Measurements from ENCODE around the gene TAF15. TPM values are rescaled to one million over a fixed set of nuclear protein-coding genes. Genes with fewer than 3 reads are reported as not detected.

TAF15 gene
- polyA plus RNA-seq, 1 of the 3 experiments (the other 2 are of a cell fraction): 78.0 TPM

DNA sequence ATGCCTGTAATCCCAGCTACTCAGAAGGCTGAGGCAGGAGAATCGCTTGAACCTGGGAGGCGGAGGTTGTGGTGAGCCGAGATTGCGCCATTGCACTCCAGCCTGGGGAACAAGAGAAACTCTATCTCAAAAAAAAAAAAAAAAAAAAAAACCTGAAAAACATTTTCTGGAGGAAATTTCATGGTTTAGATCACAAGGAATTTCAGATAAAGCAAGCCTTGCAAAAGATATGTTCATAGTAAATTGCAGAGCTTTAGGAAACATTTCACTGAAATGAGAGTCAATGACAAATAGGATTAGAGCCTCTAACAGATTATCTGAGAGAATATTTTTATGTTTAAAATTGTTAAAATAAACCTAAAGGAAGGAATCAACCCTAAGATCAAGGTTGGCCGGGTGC, 3.2 kb downstream of the TAF15 start:
- no peaks in the 10 kb centered on the region for H3F3A ChIP-seq (replicated peaks; ENCODE audit: insufficient read depth)
- 96% methylated on average over 5 of the region's 5 CpGs for WGBS (ENCODE audit: low lambda C conversion rate)
- H3K9me2 ChIP-seq: no peaks in the 10 kb centered on the region
- H3K4me1 ChIP-seq (ENCODE audit: control insufficient read depth in 1 of 2, insufficient read depth in 2 of 2, low read depth in 1 of 2, low read length in 1 of 2): peaks cover 6 to 23% of the 10 kb centered on the region in 2 experiments; a peak in 3 of 4 replicates
- no peak for DNase-seq
- CTCF ChIA-PET: interaction anchor here (0.8 to 13.5 kb wide), 2 partner anchors 16 to 40 kb away, joined by 3 to 809 read pairs; partner anchors contain the start of gene C17orf50
- no peak overlapping the region for H2AFZ ChIP-seq (ENCODE audit: low read depth)
- H3K4me3 ChIP-seq (ENCODE audit: low read depth in 2 of 2, low read length in 1 of 2): no peak overlapping the region
- peaks cover 82% of the 10 kb centered on the region for H3K79me2 ChIP-seq (ENCODE audit: insufficient read depth)
- no peak overlapping the region for H3K9ac ChIP-seq
- H3K27me3 ChIP-seq (ENCODE audit: insufficient read depth): no peaks in the 10 kb centered on the region
- no peak overlapping the region for H3K4me2 ChIP-seq
- POLR2A ChIA-PET: no interaction called here
- peaks cover 76% of the 10 kb centered on the region for H4K20me1 ChIP-seq (ENCODE audit: insufficient read depth)
- H3K36me3 ChIP-seq (replicated peaks in 1 of 2; ENCODE audit: control insufficient read depth in 1 of 2, insufficient read depth in 2 of 2, low read length in 1 of 2): peaks cover 12 to 16% of the 10 kb centered on the region in 2 experiments
- no peak for TF ChIP-seq JUND (IDR thresholded peaks at IDR 0.05)
- no peak overlapping the region for H3K27ac ChIP-seq (ENCODE audit: low read depth in 2 of 2, low read length in 1 of 2)
- H3K9me3 ChIP-seq: no peaks in the 10 kb centered on the region

DNA sequence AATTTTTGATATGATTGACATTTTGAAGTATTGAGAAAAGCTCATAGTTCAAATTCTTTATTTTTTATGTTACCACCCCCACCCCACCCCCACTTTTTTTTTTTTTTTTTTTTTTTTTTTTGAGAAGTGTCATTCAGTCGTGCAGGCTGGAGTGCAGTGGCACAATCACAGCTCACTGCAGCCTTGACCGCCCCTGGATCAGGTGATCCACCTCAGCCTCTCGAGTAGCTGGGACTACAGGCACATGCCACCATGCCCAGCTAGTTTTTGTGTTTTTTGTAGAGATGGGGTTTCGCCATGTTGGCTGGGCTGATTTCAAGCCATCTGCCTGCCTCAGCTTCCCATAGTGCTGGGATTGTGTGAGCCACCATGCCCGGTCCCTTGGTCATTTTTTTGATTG, 7.4 kb downstream of the TAF15 start:
- peaks cover 44 to 53% of the 10 kb centered on the region in 2 experiments for H3K36me3 ChIP-seq (replicated peaks in 1 of 2; ENCODE audit: control insufficient read depth in 1 of 2, insufficient read depth in 2 of 2, low read length in 1 of 2)
- no peak overlapping the region for H3K9ac ChIP-seq

DNA sequence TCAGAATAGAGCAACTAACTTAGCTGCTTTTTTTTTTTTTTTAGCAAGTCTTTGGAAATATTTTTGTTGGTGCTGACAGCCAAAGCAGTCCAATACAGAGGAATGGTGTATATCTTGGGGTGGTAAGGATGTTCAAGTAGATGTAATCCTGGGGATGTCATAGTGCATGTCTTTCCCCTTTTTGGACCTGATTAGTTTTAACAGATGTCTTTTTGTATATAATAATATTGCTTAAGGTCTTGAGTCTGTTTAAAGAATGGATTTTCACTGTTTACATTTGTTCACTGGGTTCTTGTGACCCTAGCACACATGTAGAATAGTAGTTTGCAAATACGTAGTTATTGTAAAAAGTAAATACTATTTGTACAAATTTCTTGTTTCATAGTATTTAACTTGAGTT, 7.9 kb downstream of the TAF15 start:
- WGBS (ENCODE audit: low lambda C conversion rate): 86% methylated on average over 1 of the region's 1 CpG
- POLR2A ChIA-PET: interaction anchor here (1.2 kb wide), 1 partner anchor 8 kb away, joined by 4 read pairs; the partner anchor contains the start of gene TAF15

More for the DNA sequence above, 7.4 kb downstream of the TAF15 start:
- no peak overlapping the region for H2AFZ ChIP-seq (ENCODE audit: low read depth)
- CTCF ChIA-PET: interaction anchor here (0.6 to 6.3 kb wide), 6 partner anchors 17 to 249 kb away, joined by 3 to 62 read pairs (median 4); no protein-coding TSS in a partner anchor
- 86% methylated on average over 5 of the region's 5 CpGs for WGBS (ENCODE audit: low lambda C conversion rate)
- no peak overlapping the region for H3K4me2 ChIP-seq
- no peaks in the 10 kb centered on the region for H3F3A ChIP-seq (replicated peaks; ENCODE audit: insufficient read depth)
- no peak overlapping the region for H3K4me3 ChIP-seq (ENCODE audit: low read depth in 2 of 2, low read length in 1 of 2)
- H3K9me3 ChIP-seq: no peaks in the 10 kb centered on the region
- H3K4me1 ChIP-seq (ENCODE audit: control insufficient read depth in 1 of 2, insufficient read depth in 2 of 2, low read depth in 1 of 2, low read length in 1 of 2): peaks cover 6 to 10% of the 10 kb centered on the region in 2 experiments; a peak in 3 of 4 replicates
- peaks cover 80% of the 10 kb centered on the region for H4K20me1 ChIP-seq (ENCODE audit: insufficient read depth)
- no peak for TF ChIP-seq RXRA (IDR thresholded peaks at IDR 0.05; ENCODE audit: borderline replicate concordance, low read depth)
- no peak for TF ChIP-seq CHD2 (IDR thresholded peaks at IDR 0.05; ENCODE audit: low read length, partially characterized antibody)
- no peaks in the 10 kb centered on the region for H3K9me2 ChIP-seq
- no peak for DNase-seq
- POLR2A ChIA-PET: no interaction called here
- no peak overlapping the region for H3K27ac ChIP-seq (ENCODE audit: low read depth in 2 of 2, low read length in 1 of 2)
- H3K79me2 ChIP-seq (ENCODE audit: insufficient read depth): peaks cover 98% of the 10 kb centered on the region
- no peaks in the 10 kb centered on the region for H3K27me3 ChIP-seq (ENCODE audit: insufficient read depth)

More for the DNA sequence above, 7.9 kb downstream of the TAF15 start:
- H3K4me2 ChIP-seq: no peak overlapping the region
- H3K27ac ChIP-seq (ENCODE audit: low read depth in 2 of 2, low read length in 1 of 2): no peak overlapping the region
- CTCF ChIA-PET: interaction anchor here (0.6 to 6.3 kb wide), 7 partner anchors 9 to 250 kb away, joined by 3 to 62 read pairs (median 4); no protein-coding TSS in a partner anchor
- peaks cover 47 to 56% of the 10 kb centered on the region in 2 experiments for H3K36me3 ChIP-seq (replicated peaks in 1 of 2; ENCODE audit: control insufficient read depth in 1 of 2, insufficient read depth in 2 of 2, low read length in 1 of 2)
- TF ChIP-seq TEAD4 (IDR thresholded peaks at IDR 0.05; ENCODE audit: borderline replicate concordance, insufficient read depth) (no peak), CHD2 (IDR thresholded peaks at IDR 0.05; ENCODE audit: low read length, partially characterized antibody) (no peak), NFIC (IDR thresholded peaks at IDR 0.05; ENCODE audit: borderline replicate concordance) (no peak), GABPA (IDR thresholded peaks at IDR 0.05; ENCODE audit: low read depth) (no peak), RXRA (IDR thresholded peaks at IDR 0.05; ENCODE audit: borderline replicate concordance, low read depth) (no peak), RCOR1 (IDR thresholded peaks at IDR 0.05; ENCODE audit: low read length) (no peak), SIN3A (IDR thresholded peaks at IDR 0.05; ENCODE audit: borderline replicate concordance, low read depth, low read length) (no peak), EZH2phosphoT487 (IDR thresholded peaks at IDR 0.05; ENCODE audit: borderline replicate concordance, low read depth) (no peak), TAF1 (IDR thresholded peaks at IDR 0.05; ENCODE audit: borderline replicate concordance, low read depth, low read length) (no peak), SMC3 (IDR thresholded peaks at IDR 0.05; ENCODE audit: low read depth, low read length) (no peak), FOXJ3 (CRISPR knock-in tag; IDR thresholded peaks at IDR 0.05) (no peak)
- TF ChIP-seq, protein P1, sequence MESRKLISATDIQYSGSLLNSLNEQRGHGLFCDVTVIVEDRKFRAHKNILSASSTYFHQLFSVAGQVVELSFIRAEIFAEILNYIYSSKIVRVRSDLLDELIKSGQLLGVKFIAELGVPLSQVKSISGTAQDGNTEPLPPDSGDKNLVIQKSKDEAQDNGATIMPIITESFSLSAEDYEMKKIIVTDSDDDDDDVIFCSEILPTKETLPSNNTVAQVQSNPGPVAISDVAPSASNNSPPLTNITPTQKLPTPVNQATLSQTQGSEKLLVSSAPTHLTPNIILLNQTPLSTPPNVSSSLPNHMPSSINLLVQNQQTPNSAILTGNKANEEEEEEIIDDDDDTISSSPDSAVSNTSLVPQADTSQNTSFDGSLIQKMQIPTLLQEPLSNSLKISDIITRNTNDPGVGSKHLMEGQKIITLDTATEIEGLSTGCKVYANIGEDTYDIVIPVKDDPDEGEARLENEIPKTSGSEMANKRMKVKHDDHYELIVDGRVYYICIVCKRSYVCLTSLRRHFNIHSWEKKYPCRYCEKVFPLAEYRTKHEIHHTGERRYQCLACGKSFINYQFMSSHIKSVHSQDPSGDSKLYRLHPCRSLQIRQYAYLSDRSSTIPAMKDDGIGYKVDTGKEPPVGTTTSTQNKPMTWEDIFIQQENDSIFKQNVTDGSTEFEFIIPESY (IDR thresholded peaks at IDR 0.05; ENCODE audit: borderline replicate concordance, low read depth): no peak
- TF ChIP-seq, protein P2, sequence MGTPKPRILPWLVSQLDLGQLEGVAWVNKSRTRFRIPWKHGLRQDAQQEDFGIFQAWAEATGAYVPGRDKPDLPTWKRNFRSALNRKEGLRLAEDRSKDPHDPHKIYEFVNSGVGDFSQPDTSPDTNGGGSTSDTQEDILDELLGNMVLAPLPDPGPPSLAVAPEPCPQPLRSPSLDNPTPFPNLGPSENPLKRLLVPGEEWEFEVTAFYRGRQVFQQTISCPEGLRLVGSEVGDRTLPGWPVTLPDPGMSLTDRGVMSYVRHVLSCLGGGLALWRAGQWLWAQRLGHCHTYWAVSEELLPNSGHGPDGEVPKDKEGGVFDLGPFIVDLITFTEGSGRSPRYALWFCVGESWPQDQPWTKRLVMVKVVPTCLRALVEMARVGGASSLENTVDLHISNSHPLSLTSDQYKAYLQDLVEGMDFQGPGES (IDR thresholded peaks at IDR 0.05; ENCODE audit: low read depth, low read length): no peak
- TF ChIP-seq, protein P3, sequence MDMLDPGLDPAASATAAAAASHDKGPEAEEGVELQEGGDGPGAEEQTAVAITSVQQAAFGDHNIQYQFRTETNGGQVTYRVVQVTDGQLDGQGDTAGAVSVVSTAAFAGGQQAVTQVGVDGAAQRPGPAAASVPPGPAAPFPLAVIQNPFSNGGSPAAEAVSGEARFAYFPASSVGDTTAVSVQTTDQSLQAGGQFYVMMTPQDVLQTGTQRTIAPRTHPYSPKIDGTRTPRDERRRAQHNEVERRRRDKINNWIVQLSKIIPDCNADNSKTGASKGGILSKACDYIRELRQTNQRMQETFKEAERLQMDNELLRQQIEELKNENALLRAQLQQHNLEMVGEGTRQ (IDR thresholded peaks at IDR 0.05; ENCODE audit: borderline replicate concordance, low read depth, low read length): no peak
- no peak overlapping the region for H3K9ac ChIP-seq
- no peak overlapping the region for H3K4me3 ChIP-seq (ENCODE audit: low read depth in 2 of 2, low read length in 1 of 2)
- DNase-seq: no peak
- peaks cover 6 to 8% of the 10 kb centered on the region in 2 experiments; a peak in 3 of 4 replicates for H3K4me1 ChIP-seq (ENCODE audit: control insufficient read depth in 1 of 2, insufficient read depth in 2 of 2, low read depth in 1 of 2, low read length in 1 of 2)
- H3K9me2 ChIP-seq: no peaks in the 10 kb centered on the region
- H3K9me3 ChIP-seq: no peaks in the 10 kb centered on the region
- H2AFZ ChIP-seq (ENCODE audit: low read depth): no peak overlapping the region
- no peaks in the 10 kb centered on the region for H3F3A ChIP-seq (replicated peaks; ENCODE audit: insufficient read depth)
- peaks cover 97% of the 10 kb centered on the region for H3K79me2 ChIP-seq (ENCODE audit: insufficient read depth)
- peaks cover 75% of the 10 kb centered on the region for H4K20me1 ChIP-seq (ENCODE audit: insufficient read depth)
- no peaks in the 10 kb centered on the region for H3K27me3 ChIP-seq (ENCODE audit: insufficient read depth)
